ENCODE measurements around the gene PRPF19.

The PRPF19 gene

GRCh38 chr11:60937811-60938210 lies 31.4 kb upstream of the PRPF19 start:
- Histone ChIP-seq H3K27me3 (ENCODE audit: control insufficient read depth, insufficient read depth, low read length) (no peaks in the 10 kb centered on the region), H3K4me3 (ENCODE audit: low read length) (no peak overlapping the region), H3K27ac (ENCODE audit: low read length) (no peak overlapping the region), H3K9me3 (ENCODE audit: control insufficient read depth, insufficient read depth, low read length) (no peaks in the 10 kb centered on the region), H3K36me3 (ENCODE audit: control insufficient read depth, insufficient read depth, low read length) (peaks cover 8% of the 10 kb centered on the region), H3K4me1 (ENCODE audit: control insufficient read depth, insufficient read depth, low read length) (no peaks in the 10 kb centered on the region; the same call in 1 of the 2 replicates)
- DNase-seq (ENCODE audit: low read depth, low spot score): no peak
- WGBS (ENCODE audit: insufficient coverage, insufficient read length): no CpG with 5 or more reads among the region's 8 CpGs

DNA sequence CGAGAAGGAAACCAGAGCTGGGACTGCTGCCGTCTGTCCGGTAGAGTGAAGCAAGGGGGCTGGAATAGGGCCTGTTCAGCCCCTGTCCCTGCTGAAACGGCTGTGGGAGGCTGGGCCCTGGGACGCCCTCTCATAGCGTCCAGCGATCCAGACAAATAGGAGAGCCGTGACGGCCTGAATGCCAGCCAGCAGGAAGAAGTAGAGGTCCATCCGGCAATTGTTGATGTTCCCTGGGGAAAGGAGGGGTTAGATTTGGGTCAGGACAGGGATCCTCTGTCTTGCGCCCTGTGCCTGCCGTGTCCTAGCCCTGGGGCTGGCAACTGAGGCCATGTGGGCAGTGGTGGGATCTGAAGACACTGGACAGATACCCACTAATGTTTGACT lies 30.8 kb upstream of the PRPF19 start:
- Histone ChIP-seq H3K4me1 (ENCODE audit: control insufficient read depth, insufficient read depth, low read length) (no peaks in the 10 kb centered on the region; the same call in 1 of the 2 replicates), H3K27ac (ENCODE audit: low read length) (no peak overlapping the region), H3K27me3 (ENCODE audit: control insufficient read depth, insufficient read depth, low read length) (no peaks in the 10 kb centered on the region), H3K9me3 (ENCODE audit: control insufficient read depth, insufficient read depth, low read length) (no peaks in the 10 kb centered on the region), H3K36me3 (ENCODE audit: control insufficient read depth, insufficient read depth, low read length) (peaks cover 8% of the 10 kb centered on the region), H3K4me3 (ENCODE audit: low read length) (no peak overlapping the region)
- DNase-seq (ENCODE audit: low read depth, low spot score): no peak
- no CpG with 5 or more reads among the region's 12 CpGs for WGBS (ENCODE audit: insufficient coverage, insufficient read length)

- Histone ChIP-seq H3K27me3 (ENCODE audit: control insufficient read depth, insufficient read depth, low read length) (no peaks in the 10 kb centered on the region), H3K4me3 (ENCODE audit: low read length) (no peak overlapping the region), H3K36me3 (ENCODE audit: control insufficient read depth, insufficient read depth, low read length) (peaks cover 14% of the 10 kb centered on the region), H3K27ac (ENCODE audit: low read length) (no peak overlapping the region), H3K4me1 (ENCODE audit: control insufficient read depth, insufficient read depth, low read length) (no peaks in the 10 kb centered on the region; the same call in 1 of the 2 replicates), H3K9me3 (ENCODE audit: control insufficient read depth, insufficient read depth, low read length) (no peaks in the 10 kb centered on the region)
- DNase-seq (ENCODE audit: low read depth, low spot score): no peak
- no CpG with 5 or more reads among the region's 18 CpGs for WGBS (ENCODE audit: insufficient coverage, insufficient read length)
These were observed 30.2 kb upstream of the PRPF19 start for GRCh38 chr11:60936467-60937143.

GRCh38 chr11:60935676-60936442 lies 29.5 kb upstream of the PRPF19 start:
- H3K4me1 ChIP-seq (ENCODE audit: control insufficient read depth, insufficient read depth, low read length): no peaks in the 10 kb centered on the region; the same call in 1 of the 2 replicates
- peaks cover 18% of the 10 kb centered on the region for H3K36me3 ChIP-seq (ENCODE audit: control insufficient read depth, insufficient read depth, low read length)
- H3K27ac ChIP-seq (ENCODE audit: low read length): no peak overlapping the region
- no peaks in the 10 kb centered on the region for H3K27me3 ChIP-seq (ENCODE audit: control insufficient read depth, insufficient read depth, low read length)
- no peak for DNase-seq (ENCODE audit: low read depth, low spot score)
- no peak overlapping the region for H3K4me3 ChIP-seq (ENCODE audit: low read length)
- H3K9me3 ChIP-seq (ENCODE audit: control insufficient read depth, insufficient read depth, low read length): no peaks in the 10 kb centered on the region
- WGBS (ENCODE audit: insufficient coverage, insufficient read length): no CpG with 5 or more reads among the region's 27 CpGs

DNA sequence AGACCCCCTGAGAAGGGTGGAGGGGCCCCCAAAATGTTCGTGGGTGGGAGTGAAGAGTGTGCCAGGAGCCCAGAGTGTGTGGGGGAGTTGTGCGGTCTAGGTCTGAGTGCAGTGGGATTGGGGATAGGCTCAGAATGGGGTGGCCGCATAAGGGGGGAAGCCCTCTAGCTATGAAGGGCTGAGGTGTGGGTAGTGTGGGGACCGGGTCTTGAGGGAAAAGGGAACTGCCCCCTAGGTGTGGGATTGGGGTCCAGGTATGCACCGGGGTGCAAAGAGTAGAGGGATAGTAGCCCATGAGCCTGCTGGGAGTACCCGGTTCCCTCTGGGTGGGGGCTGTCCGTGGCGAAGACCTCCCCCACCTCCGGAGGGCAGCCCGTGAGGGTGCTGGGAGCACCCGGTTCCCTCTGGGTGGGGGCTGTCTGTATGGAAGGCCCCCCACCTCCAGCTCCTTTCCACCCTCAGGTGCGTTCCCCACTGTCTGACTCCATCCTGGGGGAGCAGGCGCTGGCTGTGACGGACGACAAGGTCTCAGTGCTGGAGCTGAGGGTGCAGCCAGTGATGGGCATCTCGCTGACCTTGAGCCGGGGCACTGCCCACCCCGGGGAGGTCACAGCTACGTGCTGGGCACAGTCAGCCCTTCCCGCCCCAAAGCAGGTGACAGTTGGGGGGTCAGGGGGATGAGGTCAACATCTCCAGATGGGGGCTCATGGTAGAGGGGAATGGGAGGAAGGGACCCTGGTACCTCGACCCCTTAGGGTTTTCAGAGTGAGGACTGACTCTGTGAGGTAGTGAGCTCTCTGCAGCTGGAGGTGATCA lies 28.6 kb upstream of the PRPF19 start:
- no peaks in the 10 kb centered on the region for H3K9me3 ChIP-seq (ENCODE audit: control insufficient read depth, insufficient read depth, low read length)
- peaks cover 21% of the 10 kb centered on the region for H3K36me3 ChIP-seq (ENCODE audit: control insufficient read depth, insufficient read depth, low read length)
- no peak overlapping the region for H3K27ac ChIP-seq (ENCODE audit: low read length)
- no peak overlapping the region for H3K4me3 ChIP-seq (ENCODE audit: low read length)
- no peak for DNase-seq (ENCODE audit: low read depth, low spot score)
- WGBS (ENCODE audit: insufficient coverage, insufficient read length): no CpG with 5 or more reads among the region's 21 CpGs
- H3K4me1 ChIP-seq (ENCODE audit: control insufficient read depth, insufficient read depth, low read length): no peaks in the 10 kb centered on the region; the same call in 1 of the 2 replicates
- H3K27me3 ChIP-seq (ENCODE audit: control insufficient read depth, insufficient read depth, low read length): no peaks in the 10 kb centered on the region

GRCh38 chr11:60934124-60934789 lies 27.9 kb upstream of the PRPF19 start:
- Histone ChIP-seq H3K27me3 (ENCODE audit: control insufficient read depth, insufficient read depth, low read length) (no peaks in the 10 kb centered on the region), H3K27ac (ENCODE audit: low read length) (no peak overlapping the region), H3K9me3 (ENCODE audit: control insufficient read depth, insufficient read depth, low read length) (no peaks in the 10 kb centered on the region), H3K4me1 (ENCODE audit: control insufficient read depth, insufficient read depth, low read length) (no peaks in the 10 kb centered on the region; the same call in 1 of the 2 replicates), H3K4me3 (ENCODE audit: low read length) (no peak overlapping the region), H3K36me3 (ENCODE audit: control insufficient read depth, insufficient read depth, low read length) (peaks cover 21% of the 10 kb centered on the region)
- WGBS (ENCODE audit: insufficient coverage, insufficient read length): no CpG with 5 or more reads among the region's 57 CpGs
- no peak for DNase-seq (ENCODE audit: low read depth, low spot score)

- peaks cover 28% of the 10 kb centered on the region for H3K36me3 ChIP-seq (ENCODE audit: control insufficient read depth, insufficient read depth, low read length)
- H3K27ac ChIP-seq (ENCODE audit: low read length): no peak overlapping the region
- H3K4me1 ChIP-seq (ENCODE audit: control insufficient read depth, insufficient read depth, low read length): no peaks in the 10 kb centered on the region; the same call in 1 of the 2 replicates
- no CpG with 5 or more reads among the region's 37 CpGs for WGBS (ENCODE audit: insufficient coverage, insufficient read length)
- no peaks in the 10 kb centered on the region for H3K9me3 ChIP-seq (ENCODE audit: control insufficient read depth, insufficient read depth, low read length)
- no peaks in the 10 kb centered on the region for H3K27me3 ChIP-seq (ENCODE audit: control insufficient read depth, insufficient read depth, low read length)
- no peak overlapping the region for H3K4me3 ChIP-seq (ENCODE audit: low read length)
- no peak for DNase-seq (ENCODE audit: low read depth, low spot score)
These were observed 27.2 kb upstream of the PRPF19 start for GRCh38 chr11:60933416-60934123.

DNA sequence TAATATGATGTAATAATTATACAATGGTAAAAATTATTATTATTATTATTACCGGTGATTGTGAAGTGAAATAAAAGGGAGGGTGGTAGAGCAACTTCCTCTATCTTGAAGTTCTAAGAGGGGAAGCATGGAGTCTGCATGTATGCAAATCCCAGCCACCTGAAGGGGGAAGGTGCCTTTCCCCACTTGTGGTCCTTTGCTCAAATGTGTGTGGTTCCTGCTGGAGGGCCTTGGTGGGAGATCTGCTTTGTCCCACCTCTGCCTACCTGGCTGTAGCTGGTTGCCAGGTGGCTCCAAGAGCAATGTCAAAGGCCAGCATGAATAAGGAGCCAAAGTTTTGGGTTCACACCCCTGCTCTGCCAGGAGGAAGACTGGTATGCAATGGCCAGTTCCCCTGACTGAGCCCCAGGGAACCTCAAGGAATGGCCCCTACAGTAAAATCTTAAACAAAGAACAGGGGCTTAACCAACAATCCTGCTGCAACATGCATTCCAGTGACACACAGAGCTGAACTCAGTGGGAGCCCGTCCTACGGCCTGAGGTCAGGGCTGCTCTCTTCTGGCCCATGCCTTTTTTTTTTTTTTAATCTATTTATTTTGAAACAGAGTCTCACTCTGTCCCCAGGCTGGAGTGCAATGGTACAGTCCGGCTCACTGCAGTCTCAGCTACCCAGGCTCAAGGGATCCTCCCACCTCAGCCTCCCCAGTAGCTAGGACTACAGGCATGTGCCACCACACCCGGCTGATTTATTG lies 26.4 kb upstream of the PRPF19 start:
- DNase-seq (ENCODE audit: low read depth, low spot score): no peak
- Histone ChIP-seq H3K27me3 (ENCODE audit: control insufficient read depth, insufficient read depth, low read length) (no peaks in the 10 kb centered on the region), H3K36me3 (ENCODE audit: control insufficient read depth, insufficient read depth, low read length) (peaks cover 31% of the 10 kb centered on the region), H3K4me1 (ENCODE audit: control insufficient read depth, insufficient read depth, low read length) (no peaks in the 10 kb centered on the region; the same call in 1 of the 2 replicates), H3K4me3 (ENCODE audit: low read length) (no peak overlapping the region), H3K27ac (ENCODE audit: low read length) (no peak overlapping the region), H3K9me3 (ENCODE audit: control insufficient read depth, insufficient read depth, low read length) (no peaks in the 10 kb centered on the region)
- no CpG with 5 or more reads among the region's 5 CpGs for WGBS (ENCODE audit: insufficient coverage, insufficient read length)

DNA sequence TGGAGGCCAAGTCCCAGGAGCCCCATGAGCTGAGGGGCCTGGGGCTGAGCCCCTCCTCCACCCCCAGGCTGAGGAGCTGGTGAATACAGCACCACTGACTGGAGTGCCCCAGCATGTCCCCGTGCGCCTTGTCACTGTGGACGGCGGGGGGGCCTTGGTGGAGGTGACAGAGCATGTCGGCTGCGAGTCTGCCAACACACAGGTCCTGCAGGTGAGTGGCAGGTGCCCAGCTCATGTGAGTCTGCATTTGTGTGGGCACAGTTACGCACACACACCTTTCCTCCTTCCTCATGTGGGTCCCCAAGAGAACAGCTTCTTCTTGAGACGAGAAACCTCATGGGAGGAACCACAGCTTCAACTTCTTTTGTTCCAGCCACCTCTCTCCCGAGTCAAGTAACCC lies 25.5 kb upstream of the PRPF19 start:
- Histone ChIP-seq H3K9me3 (ENCODE audit: control insufficient read depth, insufficient read depth, low read length) (no peaks in the 10 kb centered on the region), H3K36me3 (ENCODE audit: control insufficient read depth, insufficient read depth, low read length) (peaks cover 35% of the 10 kb centered on the region), H3K27ac (ENCODE audit: low read length) (no peak overlapping the region), H3K27me3 (ENCODE audit: control insufficient read depth, insufficient read depth, low read length) (no peaks in the 10 kb centered on the region), H3K4me3 (ENCODE audit: low read length) (no peak overlapping the region), H3K4me1 (ENCODE audit: control insufficient read depth, insufficient read depth, low read length) (no peaks in the 10 kb centered on the region; the same call in 1 of the 2 replicates)
- no CpG with 5 or more reads among the region's 9 CpGs for WGBS (ENCODE audit: insufficient coverage, insufficient read length)
- DNase-seq (ENCODE audit: low read depth, low spot score): no peak
